Loucy (cell line): ENCODE results near the gene PDGFD.

ENCODE experiments used
- H2AFZ ChIP-seq: fragments of 200-600 bp; sonication (generic); 2 replicates; pipeline ENCODE4 v1.6.0; 2016; ENCODE audit warnings: antibody characterized with exemption, mild to moderate bottlenecking, low read length, moderate library complexity
- H3F3A ChIP-seq: fragments of 200-600 bp; 2 replicates; pipeline ENCODE4 v1.6.0; 2016; ENCODE audit warnings: antibody characterized with exemption, low read depth, mild to moderate bottlenecking
- H3K27me3 ChIP-seq: fragments of 200-600 bp; sonication (generic); 2 replicates; pipeline ENCODE4 v1.6.1; 2014; ENCODE audit warnings: low read length, mild to moderate bottlenecking; ENCODE audit not compliant: insufficient read depth, poor library complexity, severe bottlenecking
- H3K36me3 ChIP-seq: fragments of 200-600 bp; sonication (generic); 2 replicates; pipeline ENCODE4 v1.6.1; 2016; ENCODE audit warnings: low read length; ENCODE audit not compliant: insufficient read depth
- H3K4me1 ChIP-seq: fragments of 200-600 bp; sonication (generic); 2 replicates; pipeline ENCODE4 v1.5.1; 2014; ENCODE audit warnings: low read length, mild to moderate bottlenecking; ENCODE audit not compliant: insufficient read depth, poor library complexity, severe bottlenecking
- H3K4me2 ChIP-seq: fragments of 200-600 bp; sonication (generic); 2 replicates; pipeline ENCODE4 v1.6.0; 2014; ENCODE audit warnings: antibody characterized with exemption, low read length, low read depth, mild to moderate bottlenecking; ENCODE audit not compliant: poor library complexity, severe bottlenecking
- H3K4me3 ChIP-seq: fragments of 200-600 bp; sonication (generic); 2 replicates; pipeline ENCODE4 v1.5.1; 2014; ENCODE audit warnings: low read length, mild to moderate bottlenecking, mixed read lengths; ENCODE audit not compliant: poor library complexity, severe bottlenecking
- H3K79me2 ChIP-seq: fragments of 200-600 bp; sonication (generic); 2 replicates; pipeline ENCODE4 v1.6.1; 2014; ENCODE audit warnings: low read length; ENCODE audit not compliant: insufficient read depth
- H3K9ac ChIP-seq: fragments of 200-600 bp; sonication (generic); 2 replicates; pipeline ENCODE4 v1.6.0; 2014; ENCODE audit warnings: mild to moderate bottlenecking, low read depth, low read length, moderate library complexity; ENCODE audit not compliant: poor library complexity, severe bottlenecking
- H3K9me2 ChIP-seq: fragments of 200-600 bp; sonication (generic); replicated peaks from 2 replicates; pipeline ENCODE4 v1.6.1; 2016; ENCODE audit warnings: low read depth, low read length, mixed read lengths
- H3K9me3 ChIP-seq: fragments of 200-600 bp; sonication (generic); 2 replicates; pipeline ENCODE4 v1.6.1; 2014; ENCODE audit warnings: mild to moderate bottlenecking, antibody characterized with exemption, low read length, low read depth; ENCODE audit not compliant: insufficient read depth
- H4K20me1 ChIP-seq: fragments of 200-600 bp; sonication (generic); 2 replicates; pipeline ENCODE4 v1.6.0; 2014; ENCODE audit warnings: antibody characterized with exemption, low read length, mild to moderate bottlenecking; ENCODE audit not compliant: insufficient read depth, poor library complexity, severe bottlenecking
- CTCF ChIP-seq: fragments of 200-600 bp; sonication (generic); conservative IDR thresholded peaks from 2 replicates; pipeline ENCODE4 v1.5.1; 2014; ENCODE audit warnings: mild to moderate bottlenecking, antibody characterized with exemption, low read length
- EZH2phosphoT487 ChIP-seq: fragments of 200-600 bp; IDR thresholded peaks from 2 replicates; pipeline ENCODE4 v1.6.1; 2018; ENCODE audit warnings: antibody characterized with exemption, mild to moderate bottlenecking, moderate library complexity, borderline replicate concordance

PDGFD gene

GRCh38 chr11:104136861-104137260 is 27.1 kb downstream of the PDGFD start:
- no peak overlapping the region for H3K4me2 ChIP-seq
- TF ChIP-seq CTCF (no peak), EZH2phosphoT487 (no peak)
- H3K4me1 ChIP-seq, result no peaks in the 10 kb centered on the region
- H3K9me2 ChIP-seq, result no peaks in the 10 kb centered on the region
- no peak overlapping the region for H2AFZ ChIP-seq
- no peaks in the 10 kb centered on the region for H3F3A ChIP-seq
- H3K27me3 ChIP-seq, result no peaks in the 10 kb centered on the region
- H3K9ac ChIP-seq, result no peak overlapping the region
- H3K36me3 ChIP-seq, result no peaks in the 10 kb centered on the region
- no peaks in the 10 kb centered on the region for H3K9me3 ChIP-seq
- H4K20me1 ChIP-seq, result no peaks in the 10 kb centered on the region
- H3K79me2 ChIP-seq, result no peaks in the 10 kb centered on the region
- H3K4me3 ChIP-seq, result no peak overlapping the region

DNA sequence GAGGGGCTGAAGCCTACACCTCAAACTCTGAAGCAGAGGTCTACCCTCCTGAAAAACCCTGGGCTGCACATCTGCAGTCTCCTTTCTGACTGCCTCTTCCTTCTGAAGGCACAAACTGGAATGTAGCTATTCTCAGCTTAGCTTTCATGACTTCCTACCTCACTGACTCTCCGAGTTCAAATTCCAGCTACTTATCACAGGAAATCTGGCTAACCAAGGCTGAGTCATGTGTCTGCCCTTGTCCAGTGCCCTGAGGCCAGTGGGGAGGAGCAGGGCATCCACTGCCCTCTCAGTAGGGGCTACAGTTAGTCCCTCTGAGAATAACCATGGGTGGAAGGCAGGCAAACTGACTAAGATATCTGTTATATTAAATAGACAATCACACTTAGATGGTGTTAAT is 29.2 kb downstream of the PDGFD start:
- Histone ChIP-seq H3K4me1 (no peaks in the 10 kb centered on the region), H3K36me3 (no peaks in the 10 kb centered on the region), H3K4me3 (no peak overlapping the region), H2AFZ (no peak overlapping the region), H3K9me2 (no peaks in the 10 kb centered on the region), H4K20me1 (no peaks in the 10 kb centered on the region), H3K4me2 (no peak overlapping the region), H3K79me2 (no peaks in the 10 kb centered on the region), H3K27me3 (no peaks in the 10 kb centered on the region), H3F3A (no peaks in the 10 kb centered on the region), H3K9ac (no peak overlapping the region), H3K9me3 (no peaks in the 10 kb centered on the region)
- TF ChIP-seq EZH2phosphoT487, result no peak
- TF ChIP-seq CTCF, result no peak

DNA sequence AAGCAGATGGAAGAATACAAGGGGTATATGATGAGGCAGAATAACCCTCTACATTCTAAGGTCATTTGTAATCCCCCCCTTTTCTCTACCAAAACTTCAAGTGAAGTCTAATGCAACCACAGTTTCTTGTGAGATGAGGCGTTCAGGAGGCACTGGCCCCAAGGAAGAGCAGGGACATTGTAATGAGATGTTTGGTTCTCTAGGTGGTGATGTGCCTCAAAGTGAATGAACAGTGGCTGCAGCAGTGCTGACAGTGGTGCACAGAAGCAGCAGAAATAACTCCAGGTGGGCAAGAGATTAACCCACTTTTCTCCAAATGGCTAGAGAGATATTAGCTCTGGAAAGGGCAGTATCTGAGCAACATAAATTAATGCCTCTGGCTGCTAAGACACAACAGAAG is 33.8 kb downstream of the PDGFD start:
- Histone ChIP-seq H3K4me1 (peaks cover 5% of the 10 kb centered on the region), H3K4me2 (no peak overlapping the region), H3K36me3 (no peaks in the 10 kb centered on the region), H3K4me3 (no peak overlapping the region), H3F3A (no peaks in the 10 kb centered on the region), H2AFZ (no peak overlapping the region), H3K9me2 (no peaks in the 10 kb centered on the region), H3K9me3 (no peaks in the 10 kb centered on the region), H3K9ac (no peak overlapping the region), H3K79me2 (no peaks in the 10 kb centered on the region), H4K20me1 (no peaks in the 10 kb centered on the region), H3K27me3 (no peaks in the 10 kb centered on the region)
- TF ChIP-seq CTCF (peak; percentile 43), EZH2phosphoT487 (no peak)
